GM12892 (cell line): ENCODE measurements around the gene ROCK2.

Experiments used
- POLR2A ChIP-seq: IDR thresholded peaks from 2 replicates; pipeline ENCODE4 v1.6.1; 2011; ENCODE audit warnings: low read depth, low read length, control low read depth
- POLR2AphosphoS5 ChIP-seq: IDR thresholded peaks from 2 replicates; pipeline ENCODE4 v1.6.1; 2011; ENCODE audit warnings: low read depth, low read length, control low read depth

GRCh38 chr2:11227595-11227994, 116.8 kb downstream of the ROCK2 start:
- TF ChIP-seq POLR2AphosphoS5 (no peak), POLR2A (no peak)
